Endothelial cell of umbilical vein (primary cell): ENCODE measurements around the gene RTN4RL1. TPM values are rescaled to one million over a fixed set of nuclear protein-coding genes. Genes with fewer than 3 reads are reported as not detected.

ENCODE experiments used
- BruUV-seq: library from RNA; stranded (reverse); fragments of 400-500 nt; replicated peaks from 2 replicates; lab custom pipeline; 2021; lab: Mats Ljungman, UMichigan
- CTCF ChIA-PET: fragments of 300-600, 350-600 bp; sonication (Branson Sonifier 250); formaldehyde crosslinking; loops from one replicate; lab custom pipeline; 2021; ENCODE audit warnings: antibody characterized with exemption, inconsistent platforms; lab: Charles Lee
- POLR2A ChIA-PET: fragments of 300-600, 350-600 bp; sonication (Branson Sonifier 250); formaldehyde crosslinking; loops from one replicate; lab custom pipeline; 2021; ENCODE audit warnings: antibody characterized with exemption, inconsistent platforms; lab: Charles Lee
- DNase-seq: peaks from one replicate; pipeline ENCODE4 v3.0.0-alpha.2; 2011; ENCODE audit warnings: low read depth, low spot score
- FAIRE-seq: peaks from 2 replicates; lab custom pipeline; 2011; peaks lifted over from hg19 to GRCh38; lab: Jason Lieb, UNC
- H2AFZ ChIP-seq: 2 replicates; pipeline ENCODE4 v1.6.0; 2012; ENCODE audit warnings: low read depth, low read length, control low read depth, inconsistent platforms
- H3K27ac ChIP-seq: 2 replicates; pipeline ENCODE4 v1.5.1; 2011; ENCODE audit warnings: low read depth, mild to moderate bottlenecking, control low read depth, low read length, moderate library complexity; ENCODE audit not compliant: insufficient read depth
- H3K27me3 ChIP-seq, 2 experiments: 2 replicates each; pipeline versions ENCODE4 v1.6.0 to v1.6.1; 2011; ENCODE audit warnings: low read length in 2 of 2, mixed read lengths in 1 of 2; ENCODE audit not compliant: control insufficient read depth in 2 of 2, insufficient read depth in 2 of 2
- H3K36me3 ChIP-seq, 2 experiments: 2 replicates in 1 of 2; 3 replicates in 1 of 2; pipeline ENCODE4 v1.5.1; 2011; ENCODE audit warnings: low read length in 2 of 2, mild to moderate bottlenecking in 1 of 2, moderate library complexity in 1 of 2; ENCODE audit not compliant: control insufficient read depth in 2 of 2, insufficient read depth in 2 of 2; ENCODE audit errors: extremely low read depth in 1 of 2
- H3K4me1 ChIP-seq: 3 replicates; pipeline ENCODE4 v1.5.1; 2011; ENCODE audit warnings: mild to moderate bottlenecking, low read length; ENCODE audit not compliant: control insufficient read depth, insufficient read depth; ENCODE audit errors: extremely low read depth
- H3K4me2 ChIP-seq: 2 replicates; pipeline ENCODE4 v1.6.1; 2011; ENCODE audit warnings: low read length, control low read depth, mixed read lengths; ENCODE audit not compliant: insufficient read depth
- H3K4me3 ChIP-seq, 3 experiments: fragments of 200-600 bp in 1 of 3; sonication (generic), shearing (Covaris generic) in 1 of 3; replicated peaks in 1 of 3; 2 replicates each; pipeline ENCODE4 v1.5.1; 2011 to 2016; ENCODE audit warnings: control low read depth in 3 of 3, low read length in 3 of 3, mild to moderate bottlenecking in 2 of 3, inconsistent platforms in 1 of 3, low read depth in 1 of 3, moderate library complexity in 1 of 3; ENCODE audit not compliant: insufficient read depth in 1 of 3
- H3K79me2 ChIP-seq: 2 replicates; pipeline ENCODE4 v1.6.0; 2012; ENCODE audit warnings: low read length, inconsistent platforms; ENCODE audit not compliant: control insufficient read depth, insufficient read depth
- H3K9ac ChIP-seq: replicated peaks from 2 replicates; pipeline ENCODE3; 2011; ENCODE audit warnings: low read length, control low read depth; ENCODE audit not compliant: insufficient read depth; ENCODE audit errors: extremely low read depth
- H3K9me1 ChIP-seq: replicated peaks from 3 replicates; pipeline ENCODE4 v1.6.0; 2011; ENCODE audit warnings: mild to moderate bottlenecking, low read length; ENCODE audit not compliant: control insufficient read depth, insufficient read depth; ENCODE audit errors: extremely low read depth
- H3K9me3 ChIP-seq: replicated peaks from 2 replicates; pipeline ENCODE4 v1.5.1; 2012; ENCODE audit warnings: low read length, inconsistent platforms; ENCODE audit not compliant: control insufficient read depth, insufficient read depth
- H4K20me1 ChIP-seq: replicated peaks from 2 replicates; pipeline ENCODE3; 2011; ENCODE audit warnings: mild to moderate bottlenecking, low read length; ENCODE audit not compliant: control insufficient read depth, insufficient read depth; ENCODE audit errors: extremely low read depth
- EZH2 ChIP-seq: IDR thresholded peaks from 2 replicates; pipeline ENCODE4 v1.6.1; 2012; ENCODE audit warnings: borderline replicate concordance, low read depth, mild to moderate bottlenecking, moderate library complexity, low read length, inconsistent platforms; ENCODE audit not compliant: severe bottlenecking
- FOS ChIP-seq: IDR thresholded peaks from 2 replicates; pipeline ENCODE4 v1.6.1; 2011; ENCODE audit warnings: mild to moderate bottlenecking, low read length, moderate library complexity, borderline replicate concordance; ENCODE audit not compliant: insufficient read depth
- GATA2 ChIP-seq: IDR thresholded peaks from 2 replicates; pipeline ENCODE4 v1.7.0; 2011; ENCODE audit warnings: low read depth, mild to moderate bottlenecking, moderate library complexity, mixed read lengths, low read length; ENCODE audit not compliant: insufficient read length, insufficient read depth
- POLR2AphosphoS5 ChIP-seq: IDR thresholded peaks from 2 replicates; pipeline ENCODE4 v1.6.1; 2012; ENCODE audit warnings: low read depth, mild to moderate bottlenecking, control low read depth, low read length, moderate library complexity; ENCODE audit not compliant: insufficient read depth
- dilution Hi-C: fragments of 300-500 bp; cut with MboI; formaldehyde crosslinking; loops from one replicate; pipeline ENCODE4 v1.15.0; 2019; ENCODE audit warnings: low sequenced_read_pairs; ENCODE audit not compliant: extremely low pct_ligation_motif_present
- intact Hi-C: fragments of 100-400 bp; cut with micrococcal nuclease; formaldehyde crosslinking; loops from one replicate; pipeline ENCODE4 v1.10.0; 2022
- polyA plus RNA-seq, 4 experiments: library from polyadenylated mRNA; depleted of rRNA in 3 of 4; stranded (reverse) in 3 of 4; unstranded in 1 of 4; fragments of >200 nt; gene quantifications; 2 replicates each; pipeline versions ENCODE4 v1.2.1 to v1.2.3, GENCODE V29; 2011 to 2012; ENCODE audit warnings: missing spikeins in 1 of 4
- total RNA-seq: library from RNA; stranded (reverse); gene quantifications from 2 replicates; pipeline ENCODE4 v1.2.3, GENCODE V29; 2021
- TF ChIP-seq, protein P1 (sequence below): IDR thresholded peaks from 2 replicates; pipeline ENCODE4 v1.6.1; 2011; ENCODE audit not compliant: insufficient read depth, insufficient read length
- TF ChIP-seq, protein P2 (sequence below), 2 donors: IDR thresholded peaks; 1 replicate in 1 of 2; 2 replicates in 1 of 2; pipeline ENCODE4 v1.5.1; 2011; ENCODE audit warnings: low read length in 2 of 2, mild to moderate bottlenecking in 2 of 2, moderate library complexity in 2 of 2, control low read depth in 1 of 2, inconsistent platforms in 1 of 2, low read depth in 1 of 2; ENCODE audit not compliant: insufficient read depth in 1 of 2; ENCODE audit errors: extremely low read depth in 1 of 2

The RTN4RL1 gene
- total and polyA plus RNA-seq, 2 donors (not counting 3 experiments of a cell fraction or from before 2014, with no cell fraction given), result 0.04 TPM; not detected in 1

DNA sequence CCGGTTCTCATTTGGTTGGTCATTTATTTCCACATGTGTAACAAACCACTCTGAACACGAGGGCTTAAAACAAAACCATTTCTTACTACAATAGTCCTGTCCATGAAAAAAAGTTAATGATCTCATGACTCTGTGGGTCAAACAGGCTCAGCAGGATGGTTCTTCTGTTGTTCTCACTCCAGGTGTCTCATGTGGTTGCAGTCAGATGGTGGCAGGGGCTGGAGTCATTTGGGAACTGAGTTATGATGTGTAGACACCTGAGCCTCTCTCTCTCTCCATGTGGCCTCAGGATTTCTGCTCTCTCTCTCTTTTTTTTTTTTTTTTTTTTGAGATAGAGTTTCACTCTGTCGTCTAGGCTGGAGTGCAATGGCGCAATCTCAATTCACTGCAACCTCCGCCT, 55.4 kb downstream of the RTN4RL1 start:
- Histone ChIP-seq H3K9ac (no peak overlapping the region), H4K20me1 (no peaks in the 10 kb centered on the region), H3K27ac (no peak overlapping the region), H3K36me3 (no peaks in the 10 kb centered on the region), H3K79me2 (no peaks in the 10 kb centered on the region), H3K4me1 (no peaks in the 10 kb centered on the region), H3K9me3 (no peaks in the 10 kb centered on the region), H3K4me3 (no peak overlapping the region), H3K9me1 (no peaks in the 10 kb centered on the region), H3K27me3 (no peaks in the 10 kb centered on the region), H3K4me2 (no peak overlapping the region), H2AFZ (no peak overlapping the region)
- TF ChIP-seq, protein P1, sequence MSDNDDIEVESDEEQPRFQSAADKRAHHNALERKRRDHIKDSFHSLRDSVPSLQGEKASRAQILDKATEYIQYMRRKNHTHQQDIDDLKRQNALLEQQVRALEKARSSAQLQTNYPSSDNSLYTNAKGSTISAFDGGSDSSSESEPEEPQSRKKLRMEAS, result no peak
- TF ChIP-seq GATA2, result no peak
- TF ChIP-seq EZH2, result no peak
- no peak for TF ChIP-seq FOS
- no peak for TF ChIP-seq POLR2AphosphoS5
- TF ChIP-seq, protein P2, sequence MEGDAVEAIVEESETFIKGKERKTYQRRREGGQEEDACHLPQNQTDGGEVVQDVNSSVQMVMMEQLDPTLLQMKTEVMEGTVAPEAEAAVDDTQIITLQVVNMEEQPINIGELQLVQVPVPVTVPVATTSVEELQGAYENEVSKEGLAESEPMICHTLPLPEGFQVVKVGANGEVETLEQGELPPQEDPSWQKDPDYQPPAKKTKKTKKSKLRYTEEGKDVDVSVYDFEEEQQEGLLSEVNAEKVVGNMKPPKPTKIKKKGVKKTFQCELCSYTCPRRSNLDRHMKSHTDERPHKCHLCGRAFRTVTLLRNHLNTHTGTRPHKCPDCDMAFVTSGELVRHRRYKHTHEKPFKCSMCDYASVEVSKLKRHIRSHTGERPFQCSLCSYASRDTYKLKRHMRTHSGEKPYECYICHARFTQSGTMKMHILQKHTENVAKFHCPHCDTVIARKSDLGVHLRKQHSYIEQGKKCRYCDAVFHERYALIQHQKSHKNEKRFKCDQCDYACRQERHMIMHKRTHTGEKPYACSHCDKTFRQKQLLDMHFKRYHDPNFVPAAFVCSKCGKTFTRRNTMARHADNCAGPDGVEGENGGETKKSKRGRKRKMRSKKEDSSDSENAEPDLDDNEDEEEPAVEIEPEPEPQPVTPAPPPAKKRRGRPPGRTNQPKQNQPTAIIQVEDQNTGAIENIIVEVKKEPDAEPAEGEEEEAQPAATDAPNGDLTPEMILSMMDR (IDR thresholded peaks at IDR 0.05; ENCODE audit: extremely low read depth in 1 of 2, insufficient read depth in 1 of 2, low read depth in 1 of 2, low read length in 2 of 2), result no peak
- no peak for FAIRE-seq
- CTCF ChIA-PET, result no interaction called here
- no peak for DNase-seq
- intact Hi-C loops, result no loop called here
- BruUV-seq, result no TSS peak
- dilution Hi-C loops, result no loop called here
- POLR2A ChIA-PET, result no interaction called here
